HepG2 (cell line): ENCODE results near the gene FAM98A. TPM values are rescaled to one million over a fixed set of nuclear protein-coding genes. Genes with fewer than 3 reads are reported as not detected.

ENCODE experiments used
- ARHGAP35 ChIP-seq: sonication (generic); formaldehyde crosslinking; IDR thresholded peaks from 2 replicates; pipeline ENCODE4 v1.9.0; 2022; ENCODE audit warnings: mild to moderate bottlenecking, inconsistent platforms, moderate library complexity, missing genetic modification reagents, borderline replicate concordance
- ATAD3A ChIP-seq: sonication (generic); formaldehyde crosslinking; IDR thresholded peaks from 2 replicates; pipeline ENCODE4 v1.4.0; 2020; ENCODE audit warnings: missing genetic modification reagents
- BCL6 ChIP-seq: IDR thresholded peaks from 2 replicates; pipeline ENCODE4 v1.6.1; 2016; ENCODE audit warnings: missing genetic modification reagents, missing compliant biosample characterization
- CHD4 ChIP-seq: fragments of 200-600 bp; sonication (generic); IDR thresholded peaks from 2 replicates; pipeline ENCODE4 v1.7.0; 2017; ENCODE audit warnings: mild to moderate bottlenecking, low read length, borderline replicate concordance
- FOXO1 ChIP-seq: sonication (generic); formaldehyde crosslinking; IDR thresholded peaks from 2 replicates; pipeline ENCODE4 v1.4.0; 2020; ENCODE audit warnings: missing genetic modification reagents
- ISX ChIP-seq: sonication (generic); formaldehyde crosslinking; conservative IDR thresholded peaks from 2 replicates; pipeline ENCODE4 v1.5.0; 2020; ENCODE audit warnings: missing genetic modification reagents
- KMT2A ChIP-seq: sonication (generic); formaldehyde crosslinking; IDR thresholded peaks from 2 replicates; pipeline ENCODE4 v1.4.0; 2020; ENCODE audit warnings: missing genetic modification reagents
- RAD21 ChIP-seq: fragments of 450-650 bp; formaldehyde crosslinking; IDR thresholded peaks from 2 replicates; pipeline ENCODE4 v1.5.0; 2020; ENCODE audit warnings: mild to moderate bottlenecking
- REST ChIP-seq, 2 experiments: IDR thresholded peaks; 2 replicates each; pipeline ENCODE4 v1.6.1; 2011 to 2012; ENCODE audit warnings: low read length in 2 of 2, borderline replicate concordance in 1 of 2, low read depth in 1 of 2, mild to moderate bottlenecking in 1 of 2, moderate library complexity in 1 of 2
- YEATS4 ChIP-seq: sonication (generic); formaldehyde crosslinking; IDR thresholded peaks from 2 replicates; pipeline ENCODE4 v1.4.0; 2020; ENCODE audit warnings: missing genetic modification reagents, borderline replicate concordance
- ZBTB2 ChIP-seq: sonication (generic); formaldehyde crosslinking; IDR thresholded peaks from 2 replicates; pipeline ENCODE4 v1.8.0; 2022; ENCODE audit warnings: low read depth, missing genetic modification reagents
- ZBTB43 ChIP-seq: sonication (generic); formaldehyde crosslinking; conservative IDR thresholded peaks from 2 replicates; pipeline ENCODE4 v1.4.0; 2020; ENCODE audit warnings: missing genetic modification reagents
- ZHX1 ChIP-seq: sonication (generic); formaldehyde crosslinking; IDR thresholded peaks from 2 replicates; pipeline ENCODE4 v1.8.1; 2022; ENCODE audit warnings: low read depth, mild to moderate bottlenecking, missing genetic modification reagents
- ZMAT3 ChIP-seq: sonication (generic); formaldehyde crosslinking; conservative IDR thresholded peaks from 2 replicates; pipeline ENCODE4 v1.7.0; 2021; ENCODE audit warnings: missing genetic modification reagents
- ZNF280D ChIP-seq: sonication (generic); formaldehyde crosslinking; IDR thresholded peaks from 2 replicates; pipeline ENCODE4 v1.5.1; 2020; ENCODE audit warnings: mild to moderate bottlenecking, missing genetic modification reagents
- ZNF335 ChIP-seq: sonication (generic); formaldehyde crosslinking; IDR thresholded peaks from 2 replicates; pipeline ENCODE4 v1.4.0; 2020; ENCODE audit warnings: missing genetic modification reagents
- polyA plus RNA-seq, 8 experiments: library from polyadenylated mRNA; depleted of rRNA in 3 of 8; stranded (reverse) in 7 of 8; unstranded in 1 of 8; fragments of >200 nt; fragmentation: Illumina TruSeq in 4 of 8; extraction: Trizol in 4 of 8; gene quantifications; 2 replicates each; pipeline versions ENCODE4 v1.2.1 to v1.2.3, GENCODE V29; 2011 to 2016; ENCODE audit warnings: low read depth in 4 of 8, missing spikeins in 1 of 8, mixed read lengths in 1 of 8; ENCODE audit not compliant: insufficient read depth in 1 of 8
- total RNA-seq, 5 experiments: library from RNA; depleted of rRNA; stranded (reverse); fragments of >200 nt; fragmentation: Illumina TruSeq; extraction: Trizol; gene quantifications; 2 replicates each; pipeline ENCODE4 v1.2.3, GENCODE V29; 2016; ENCODE audit warnings: low read depth in 1 of 5

The FAM98A gene
- total and polyA plus RNA-seq, 2 of the 13 experiments (the other 11 are each of a cell fraction or from before 2014, with no cell fraction given) = 44.0 to 61.4 TPM

- TF ChIP-seq ZHX1 (CRISPR knock-in tag) (peak; percentile 89), CHD4 (no peak), RAD21 (0 out of 2 replicates have a peak, but pooled peaks have one; percentile 37), BCL6 (CRISPR knock-in tag) (peak; percentile 34; the same call in 1 of the 2 replicates), YEATS4 (CRISPR knock-in tag) (peak; percentile 99), ZBTB2 (peak; percentile 63; the same call in 1 of the 2 replicates), ZBTB43 (peak; percentile 53; the same call in 1 of the 2 replicates), ARHGAP35 (CRISPR knock-in tag) (peak; percentile 65), ATAD3A (CRISPR knock-in tag) (no peak), ZMAT3 (CRISPR knock-in tag) (peak; percentile 75; the same call in 1 of the 2 replicates), FOXO1 (peak; percentile 4; the same call in 1 of the 2 replicates), ZNF280D (CRISPR knock-in tag) (peak; percentile 92), ZNF335 (peak; percentile 42; the same call in 1 of the 2 replicates), ISX (peak; percentile 49; the same call in 1 of the 2 replicates), KMT2A (peak; percentile 86), REST (IDR thresholded peaks at IDR 0.05; ENCODE audit: borderline replicate concordance in 1 of 2, low read depth in 1 of 2, low read length in 2 of 2) (no peak)
Observed at GRCh38 chr2:33599175-33599942, at the start of gene FAM98A (continued).
